Hepatocyte (in vitro differentiated cells): ENCODE data around the gene KIAA0319L. TPM values are rescaled to one million over a fixed set of nuclear protein-coding genes. Genes with fewer than 3 reads are reported as not detected.

ENCODE experiments used
- DNase-seq: peaks from one replicate; pipeline ENCODE4 v3.0.0-alpha.2; 2016; ENCODE audit warnings: low spot score
- H2AFZ ChIP-seq: fragments of 200-600 bp; sonication (generic); 2 replicates; pipeline ENCODE4 v1.6.0; 2016; ENCODE audit warnings: antibody characterized with exemption, mild to moderate bottlenecking
- H3K27ac ChIP-seq: fragments of 200-600 bp; sonication (generic); 2 replicates; pipeline ENCODE4 v1.5.1; 2016; ENCODE audit warnings: mild to moderate bottlenecking
- H3K27me3 ChIP-seq: fragments of 200-600 bp; sonication (generic); 2 replicates; pipeline ENCODE4 v1.6.1; 2016
- H3K36me3 ChIP-seq: fragments of 200-600 bp; sonication (generic); replicated peaks from 2 replicates; pipeline ENCODE4 v1.5.1; 2016; ENCODE audit warnings: low read depth; ENCODE audit not compliant: insufficient read depth
- H3K4me1 ChIP-seq: fragments of 200-600 bp; sonication (generic); 2 replicates; pipeline ENCODE4 v1.5.1; 2016; ENCODE audit warnings: mild to moderate bottlenecking, moderate library complexity; ENCODE audit not compliant: insufficient read depth
- H3K4me2 ChIP-seq: fragments of 200-600 bp; sonication (generic); 2 replicates; pipeline ENCODE4 v1.6.0; 2016
- H3K4me3 ChIP-seq: fragments of 200-600 bp; sonication (generic); 2 replicates; pipeline ENCODE4 v1.5.1; 2016; ENCODE audit warnings: mild to moderate bottlenecking
- H3K79me2 ChIP-seq: fragments of 200-600 bp; sonication (generic); 2 replicates; pipeline ENCODE4 v1.6.0; 2017; ENCODE audit warnings: mild to moderate bottlenecking
- H3K9me2 ChIP-seq: fragments of 200-600 bp; sonication (generic); replicated peaks from 2 replicates; pipeline ENCODE4 v1.6.0; 2017; ENCODE audit warnings: mild to moderate bottlenecking; ENCODE audit not compliant: insufficient read depth
- H3K9me3 ChIP-seq: fragments of 200-600 bp; sonication (generic); 2 replicates; pipeline ENCODE4 v1.5.1; 2016; ENCODE audit warnings: low read depth, mild to moderate bottlenecking
- H4K20me1 ChIP-seq: fragments of 200-600 bp; sonication (generic); 2 replicates; pipeline ENCODE4 v1.6.0; 2016; ENCODE audit warnings: mild to moderate bottlenecking; ENCODE audit not compliant: insufficient read depth, poor library complexity, severe bottlenecking
- EZH2 ChIP-seq: fragments of 200-600 bp; sonication (generic); IDR thresholded peaks from 2 replicates; pipeline ENCODE4 v1.6.1; 2016; ENCODE audit warnings: antibody characterized with exemption, mild to moderate bottlenecking, borderline replicate concordance
- EZH2phosphoT487 ChIP-seq: fragments of 200-600 bp; sonication (generic); IDR thresholded peaks from one replicate; pipeline ENCODE4 v1.6.1; 2018; ENCODE audit warnings: antibody characterized with exemption, mild to moderate bottlenecking, low read depth, moderate library complexity; ENCODE audit not compliant: unreplicated experiment, severe bottlenecking
- WGBS: methylation state at CpG from one replicate; pipeline ENCODE4 v1.1.6; 2016; ENCODE audit warnings: low lambda C conversion rate; ENCODE audit errors: missing lambda C conversion rate; 5-methylcytosine and 5-hydroxymethylcytosine counted together
- polyA plus RNA-seq: library from polyadenylated mRNA; unstranded; fragments of >200 nt; fragmentation: Nextera tagmentation; extraction: Ambion mirVana; gene quantifications from 2 replicates; pipeline ENCODE4 v1.2.1, GENCODE V29; 2016
- total RNA-seq: library from RNA; depleted of rRNA; stranded (reverse); fragments of >200 nt; gene quantifications from 2 replicates; pipeline ENCODE4 v1.2.3, GENCODE V29; 2014
- TF ChIP-seq, protein P1 (sequence below): fragments of 200-600 bp; sonication (generic); IDR thresholded peaks from 2 replicates; pipeline ENCODE4 v1.5.1; 2016; ENCODE audit warnings: antibody characterized with exemption, mild to moderate bottlenecking; ENCODE audit not compliant: poor library complexity

The KIAA0319L gene
- total and polyA plus RNA-seq, 2 experiments from 2014 or later: 56.3 to 77.7 TPM

DNA sequence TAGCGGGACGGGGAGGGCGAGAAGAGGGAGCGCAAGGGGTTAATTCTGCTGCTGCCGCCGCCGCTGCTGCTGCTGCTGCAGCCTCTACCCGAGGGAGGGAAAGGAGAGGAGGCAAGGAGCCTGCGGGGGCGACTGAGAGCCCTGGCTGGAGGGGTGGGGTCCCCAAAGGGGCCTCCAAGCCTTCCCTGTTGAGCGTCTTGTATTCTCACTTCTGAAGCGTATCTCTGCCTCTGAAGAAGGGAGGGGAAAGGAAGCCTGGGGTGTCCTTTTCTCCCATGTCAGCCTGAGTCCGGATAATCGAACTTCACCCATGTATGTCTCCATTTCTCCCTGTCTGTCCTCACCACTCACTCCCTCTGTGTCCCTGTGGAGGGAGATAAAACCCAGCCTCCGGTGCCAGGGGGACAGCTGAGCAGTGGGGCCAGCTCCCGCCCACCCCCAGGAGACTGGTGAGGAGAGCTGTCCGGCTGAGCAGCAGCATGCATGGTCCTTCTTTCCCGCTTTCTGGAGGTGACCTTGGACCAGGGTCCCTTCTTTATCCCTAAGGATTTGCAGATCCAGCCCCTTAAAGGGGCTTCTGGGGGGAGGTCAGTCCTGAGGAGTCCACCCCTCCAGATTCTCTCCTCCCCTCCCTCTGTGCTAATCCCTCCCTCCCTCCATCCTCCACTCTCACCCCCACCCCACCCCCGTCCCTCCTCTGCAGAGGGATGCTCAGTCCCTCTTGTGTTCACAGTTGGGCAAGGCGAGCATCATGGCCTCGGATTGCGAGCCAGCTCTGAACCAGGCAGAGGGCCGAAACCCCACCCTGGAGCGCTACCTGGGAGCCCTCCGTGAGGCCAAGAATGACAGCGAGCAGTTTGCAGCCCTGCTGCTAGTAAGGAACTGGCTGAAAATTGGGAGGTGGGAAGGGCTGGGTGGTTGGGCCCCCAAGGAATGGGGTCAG is 1.4 kb upstream of the KIAA0319L start:
- H3K79me2 ChIP-seq: peaks cover 31% of the 10 kb centered on the region

DNA sequence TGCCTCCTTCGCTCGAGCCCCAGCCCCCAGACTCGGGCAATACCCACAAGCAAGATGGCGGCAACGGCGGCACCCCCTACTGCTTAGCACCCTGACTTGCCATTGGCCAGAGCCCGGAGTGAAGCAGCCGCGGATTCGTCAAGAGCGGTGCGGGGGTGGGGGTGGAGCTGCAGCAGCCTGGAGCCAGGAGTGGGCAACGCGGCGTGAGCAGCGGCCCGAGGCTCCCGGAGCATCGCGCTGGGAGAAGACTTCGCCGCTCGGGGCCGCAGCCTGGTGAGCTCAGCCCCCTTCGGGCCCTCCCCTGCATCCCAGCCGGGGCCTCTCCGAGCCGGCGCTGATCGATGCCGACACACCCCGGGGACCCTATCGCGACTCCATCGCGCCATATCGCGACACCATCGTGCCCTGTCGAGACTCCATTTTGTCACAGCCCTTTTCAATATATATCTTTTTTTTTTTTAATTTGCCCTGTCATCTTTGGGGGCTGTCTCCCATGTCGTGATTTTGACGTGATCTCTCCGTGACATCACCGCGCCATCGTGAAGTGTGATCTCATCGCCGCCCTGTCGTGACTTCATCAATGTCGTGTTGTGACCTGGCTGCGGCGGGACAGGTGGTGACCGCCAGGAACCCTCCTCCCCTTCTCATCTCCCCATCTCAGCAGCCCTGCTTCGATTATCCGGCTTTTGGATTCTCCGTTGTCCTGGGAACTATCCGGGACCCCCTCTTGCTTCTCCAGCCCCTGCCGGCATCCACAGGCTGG is 589 bp upstream of the KIAA0319L start, which contains the start of gene NCDN:
Gene NCDN (plus strand): TSS at position 189 of the 763 bp plus-strand sequence. CDS start 392 bp downstream, at position 581.
- Histone ChIP-seq H4K20me1 (peaks cover 6% of the 10 kb centered on the region), H3K79me2 (peaks cover 39% of the 10 kb centered on the region)

More for the DNA sequence above, 1.4 kb upstream of the KIAA0319L start:
- Histone ChIP-seq H3K9me2 (no peaks in the 10 kb centered on the region), H4K20me1 (peaks cover 6% of the 10 kb centered on the region), H3K9me3 (no peaks in the 10 kb centered on the region), H3K4me1 (peaks cover 22% of the 10 kb centered on the region), H3K27ac (peak overlapping the region; percentile 1), H3K4me3 (peak overlapping the region; percentile 61), H3K36me3 (no peaks in the 10 kb centered on the region), H3K4me2 (peak overlapping the region; percentile 97), H3K27me3 (no peaks in the 10 kb centered on the region), H2AFZ (peak overlapping the region; percentile 6)
- WGBS: 22% methylated on average over 24 of the region's 26 CpGs
- DNase-seq: peak; percentile 57
- no peak for TF ChIP-seq EZH2

DNA sequence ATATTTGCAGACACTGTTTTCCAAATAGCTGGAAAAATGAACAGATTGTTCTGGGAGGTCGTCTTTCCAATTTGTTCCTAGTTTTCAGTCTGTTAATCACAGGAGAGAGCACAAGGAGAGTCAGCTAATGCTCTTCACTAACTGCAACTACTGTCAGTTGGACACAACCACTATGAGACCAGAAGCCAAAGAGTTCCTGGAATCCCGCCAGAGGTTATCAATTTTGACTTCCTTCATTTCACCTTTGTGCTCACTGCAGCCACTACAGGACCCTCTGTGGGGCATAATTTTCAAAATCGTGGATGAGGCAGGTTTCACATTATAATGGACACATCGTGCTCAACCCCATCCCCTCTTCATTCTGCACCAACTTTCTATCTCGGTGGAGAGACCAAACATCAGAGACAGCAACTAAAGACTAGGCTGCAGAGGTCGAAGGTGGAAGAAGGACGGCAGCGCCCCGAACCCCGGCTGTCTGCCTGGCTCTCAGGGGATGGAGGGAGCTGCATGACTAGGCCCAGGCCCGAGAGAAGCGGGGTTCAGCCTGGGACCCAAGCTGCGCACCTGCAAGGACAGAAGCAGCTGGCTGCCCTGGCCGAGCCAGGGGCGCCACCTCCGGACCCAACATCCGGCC is 602 bp downstream of the KIAA0319L start:
- Histone ChIP-seq H3K4me3 (peak overlapping the region; percentile 94), H4K20me1 (peaks cover 6% of the 10 kb centered on the region), H3K36me3 (no peaks in the 10 kb centered on the region), H3K27ac (peak overlapping the region; percentile 97), H3K27me3 (no peaks in the 10 kb centered on the region), H3K9me2 (no peaks in the 10 kb centered on the region), H3K9me3 (no peaks in the 10 kb centered on the region), H3K4me2 (peak overlapping the region; percentile 94), H3K4me1 (peaks cover 25% of the 10 kb centered on the region), H3K79me2 (peaks cover 51% of the 10 kb centered on the region), H2AFZ (peak overlapping the region; percentile 64)
- TF ChIP-seq EZH2 (no peak), EZH2phosphoT487 (no peak)
- TF ChIP-seq, protein P1, sequence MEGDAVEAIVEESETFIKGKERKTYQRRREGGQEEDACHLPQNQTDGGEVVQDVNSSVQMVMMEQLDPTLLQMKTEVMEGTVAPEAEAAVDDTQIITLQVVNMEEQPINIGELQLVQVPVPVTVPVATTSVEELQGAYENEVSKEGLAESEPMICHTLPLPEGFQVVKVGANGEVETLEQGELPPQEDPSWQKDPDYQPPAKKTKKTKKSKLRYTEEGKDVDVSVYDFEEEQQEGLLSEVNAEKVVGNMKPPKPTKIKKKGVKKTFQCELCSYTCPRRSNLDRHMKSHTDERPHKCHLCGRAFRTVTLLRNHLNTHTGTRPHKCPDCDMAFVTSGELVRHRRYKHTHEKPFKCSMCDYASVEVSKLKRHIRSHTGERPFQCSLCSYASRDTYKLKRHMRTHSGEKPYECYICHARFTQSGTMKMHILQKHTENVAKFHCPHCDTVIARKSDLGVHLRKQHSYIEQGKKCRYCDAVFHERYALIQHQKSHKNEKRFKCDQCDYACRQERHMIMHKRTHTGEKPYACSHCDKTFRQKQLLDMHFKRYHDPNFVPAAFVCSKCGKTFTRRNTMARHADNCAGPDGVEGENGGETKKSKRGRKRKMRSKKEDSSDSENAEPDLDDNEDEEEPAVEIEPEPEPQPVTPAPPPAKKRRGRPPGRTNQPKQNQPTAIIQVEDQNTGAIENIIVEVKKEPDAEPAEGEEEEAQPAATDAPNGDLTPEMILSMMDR: no peak
- no peak for DNase-seq
- WGBS: 4% methylated on average over 17 of the region's 17 CpGs

More for the DNA sequence above, 589 bp upstream of the KIAA0319L start, which contains the start of gene NCDN:
- H3K4me3 ChIP-seq: peak within 1 kb of the TSS; percentile 94
- no peaks in the 10 kb centered on the region for H3K9me2 ChIP-seq
- H2AFZ ChIP-seq: peak within 1 kb of the TSS; percentile 64
- DNase-seq: peak; percentile 98
- no peaks in the 10 kb centered on the region for H3K9me3 ChIP-seq
- H3K27ac ChIP-seq: peak within 1 kb of the TSS; percentile 97
- H3K4me1 ChIP-seq: peaks cover 25% of the 10 kb centered on the region
- H3K4me2 ChIP-seq: peak within 1 kb of the TSS; percentile 97
- TF ChIP-seq EZH2phosphoT487: no peak
- no peak for TF ChIP-seq EZH2
- TF ChIP-seq, protein P1: no peak
- H3K36me3 ChIP-seq: no peaks in the 10 kb centered on the region
- no peaks in the 10 kb centered on the region for H3K27me3 ChIP-seq
- WGBS: under 1% methylated on average over 58 of the region's 58 CpGs
